Lung (tissue), 12 donors: ENCODE results near the gene AMBN. TPM values are rescaled to one million over a fixed set of nuclear protein-coding genes. Genes with fewer than 3 reads are reported as not detected.

Source experiments
- ATAC-seq: fragments of 200-7000 bp; cut with Tn5 transposase; one replicate; pipeline ENCODE4 v1.9.1; 2020; ENCODE audit warnings: moderate number of reproducible peaks; ENCODE audit not compliant: insufficient read depth, low FRiP score
- DNase-seq, 3 donors: peaks; one replicate each; pipeline ENCODE4 v3.0.0-alpha.2; 2013 to 2017
- H3K27ac ChIP-seq, 2 donors: one replicate each; pipeline ENCODE4 v1.5.1; 2013; ENCODE audit warnings: mild to moderate bottlenecking in 2 of 2, moderate library complexity in 2 of 2, control low read depth in 1 of 2, inconsistent platforms in 1 of 2, low read depth in 1 of 2, low read length in 1 of 2
- H3K27me3 ChIP-seq, 3 donors: one replicate each; pipeline ENCODE4 v1.5.1; 2013; ENCODE audit warnings: low read length in 2 of 3; ENCODE audit not compliant: control insufficient read depth in 3 of 3, insufficient read depth in 3 of 3
- H3K36me3 ChIP-seq, 4 donors: one replicate each; pipeline ENCODE4 v1.5.1; 2013; ENCODE audit warnings: low read length in 4 of 4, mild to moderate bottlenecking in 1 of 4, moderate library complexity in 1 of 4; ENCODE audit not compliant: control insufficient read depth in 4 of 4, insufficient read depth in 4 of 4
- H3K4me1 ChIP-seq, 5 donors: one replicate each; pipeline ENCODE4 v1.5.1; 2013; ENCODE audit warnings: low read length in 5 of 5, mild to moderate bottlenecking in 2 of 5, moderate library complexity in 1 of 5; ENCODE audit not compliant: control insufficient read depth in 5 of 5, insufficient read depth in 5 of 5
- H3K4me3 ChIP-seq: one replicate; pipeline ENCODE4 v1.5.1; 2013; ENCODE audit warnings: mild to moderate bottlenecking, control low read depth, moderate library complexity
- H3K9ac ChIP-seq, 2 donors: one replicate each; pipeline ENCODE4 v1.5.1; 2013; ENCODE audit warnings: low read length in 2 of 2, control low read depth in 1 of 2; ENCODE audit not compliant: insufficient read depth in 1 of 2
- H3K9me3 ChIP-seq, 4 donors: one replicate each; pipeline ENCODE4 v1.5.1; 2013; ENCODE audit warnings: low read length in 3 of 4, mild to moderate bottlenecking in 1 of 4, moderate library complexity in 1 of 4; ENCODE audit not compliant: control insufficient read depth in 4 of 4, insufficient read depth in 3 of 4
- CTCF ChIP-seq: IDR thresholded peaks from 2 replicates; pipeline ENCODE4 v1.5.1; 2012; ENCODE audit warnings: mild to moderate bottlenecking; ENCODE audit errors: control extremely low read depth, extremely low read depth
- WGBS, 2 donors: extraction: QIAGEN DNeasy Blood & Tissue Kit; methylation state at CpG; one replicate each; pipeline ENCODE4 v1.1.7; 2013; 5-methylcytosine and 5-hydroxymethylcytosine counted together
- polyA plus RNA-seq, 2 donors: library from polyadenylated mRNA; stranded (reverse); fragments of 200-250 nt; gene quantifications; one replicate each; pipeline ENCODE4 v1.2.1, GENCODE V29; 2013
- total RNA-seq, 2 donors: library from RNA; depleted of rRNA in 1 of 2; stranded (reverse); fragments of >200 nt in 1 of 2; gene quantifications; one replicate each; pipeline ENCODE4 v1.2.1, GENCODE V29; 2014 to 2021
- donor health status: control.
- donor health status: control.
- donor health status: Bipolar disorder and iron deficiency.
- donor health status: healthy.
- donor health status: DM: yes; HTN: yes; CAD: no.

AMBN gene
- total and polyA plus RNA-seq, 4 donors = not detected

- H3K9me3 ChIP-seq = no peaks in the 10 kb centered on the region
- no peak within 1 kb of the TSS for H3K9ac ChIP-seq
- TF ChIP-seq CTCF = no peak
- no peak within 1 kb of the TSS for H3K4me3 ChIP-seq
- no peak within 1 kb of the TSS for H3K27ac ChIP-seq
- 87 to 92% methylated on average over 2 of the region's 2 CpGs for WGBS, 2 donors
- H3K27me3 ChIP-seq = no peaks in the 10 kb centered on the region
- no peaks in the 10 kb centered on the region for H3K4me1 ChIP-seq
- DNase-seq (no peak), ATAC-seq (no peak)
- H3K36me3 ChIP-seq = no peaks in the 10 kb centered on the region
Measured at GRCh38 chr4:70628444-70628843, 36.4 kb downstream of the AMBN start, which contains the start of gene ENAM. ENAM (plus strand) TSS chr4:70628744; CDS start chr4:70629501, 757 bp downstream.

GRCh38 chr4:70629469-70630090 is 37.5 kb downstream of the AMBN start:
- ATAC-seq = no peak
- no peak overlapping the region for H3K4me3 ChIP-seq
- peaks cover 0 to 2% (median 0%) of the 10 kb centered on the region in 4 donors for H3K9me3 ChIP-seq
- 95 to 97% methylated on average over 1 of the region's 1 CpG for WGBS, 2 donors
- H3K36me3 ChIP-seq = no peaks in the 10 kb centered on the region
- no peaks in the 10 kb centered on the region for H3K4me1 ChIP-seq
- TF ChIP-seq CTCF = no peak
- no peak for DNase-seq
- no peak overlapping the region for H3K9ac ChIP-seq
- H3K27me3 ChIP-seq = no peaks in the 10 kb centered on the region
- no peak overlapping the region for H3K27ac ChIP-seq

GRCh38 chr4:70630162-70630561 is 38.1 kb downstream of the AMBN start:
- H3K9me3 ChIP-seq = peaks cover 0 to 2% (median 0%) of the 10 kb centered on the region in 4 donors
- no peaks in the 10 kb centered on the region for H3K27me3 ChIP-seq
- TF ChIP-seq CTCF = no peak
- DNase-seq (no peak), ATAC-seq (no peak)
- H3K4me3 ChIP-seq = no peak overlapping the region
- H3K4me1 ChIP-seq = no peaks in the 10 kb centered on the region
- H3K27ac ChIP-seq = no peak overlapping the region
- 70 to 82% methylated on average over 3 of the region's 3 CpGs for WGBS, 2 donors
- no peak overlapping the region for H3K9ac ChIP-seq
- H3K36me3 ChIP-seq = no peaks in the 10 kb centered on the region

GRCh38 chr4:70632028-70632427 is 40.0 kb downstream of the AMBN start:
- H3K9me3 ChIP-seq = peaks cover 0 to 2% (median 0%) of the 10 kb centered on the region in 4 donors
- no peaks in the 10 kb centered on the region for H3K27me3 ChIP-seq
- no peak overlapping the region for H3K9ac ChIP-seq
- H3K4me1 ChIP-seq = peaks cover 0 to under 1% (median 0%) of the 10 kb centered on the region in 5 donors
- no peak for TF ChIP-seq CTCF
- no peak for DNase-seq
- H3K4me3 ChIP-seq = no peak overlapping the region
- no peaks in the 10 kb centered on the region for H3K36me3 ChIP-seq
- H3K27ac ChIP-seq = no peak overlapping the region
- no peak for ATAC-seq
- 87 to 91% methylated on average over 1 of the region's 1 CpG for WGBS, 2 donors
